GM19468 (cell line): ENCODE measurements around the gene SCLY.

ENCODE experiments used
- ATAC-seq: cut with Tn5 transposase; IDR thresholded peaks from one replicate; pipeline ENCODE4 v1.9.1; 2021; ENCODE audit warnings: mild to moderate bottlenecking, moderate library complexity, moderate number of reproducible peaks; ENCODE audit not compliant: unreplicated experiment; ENCODE audit errors: extremely low read depth

The SCLY gene

DNA sequence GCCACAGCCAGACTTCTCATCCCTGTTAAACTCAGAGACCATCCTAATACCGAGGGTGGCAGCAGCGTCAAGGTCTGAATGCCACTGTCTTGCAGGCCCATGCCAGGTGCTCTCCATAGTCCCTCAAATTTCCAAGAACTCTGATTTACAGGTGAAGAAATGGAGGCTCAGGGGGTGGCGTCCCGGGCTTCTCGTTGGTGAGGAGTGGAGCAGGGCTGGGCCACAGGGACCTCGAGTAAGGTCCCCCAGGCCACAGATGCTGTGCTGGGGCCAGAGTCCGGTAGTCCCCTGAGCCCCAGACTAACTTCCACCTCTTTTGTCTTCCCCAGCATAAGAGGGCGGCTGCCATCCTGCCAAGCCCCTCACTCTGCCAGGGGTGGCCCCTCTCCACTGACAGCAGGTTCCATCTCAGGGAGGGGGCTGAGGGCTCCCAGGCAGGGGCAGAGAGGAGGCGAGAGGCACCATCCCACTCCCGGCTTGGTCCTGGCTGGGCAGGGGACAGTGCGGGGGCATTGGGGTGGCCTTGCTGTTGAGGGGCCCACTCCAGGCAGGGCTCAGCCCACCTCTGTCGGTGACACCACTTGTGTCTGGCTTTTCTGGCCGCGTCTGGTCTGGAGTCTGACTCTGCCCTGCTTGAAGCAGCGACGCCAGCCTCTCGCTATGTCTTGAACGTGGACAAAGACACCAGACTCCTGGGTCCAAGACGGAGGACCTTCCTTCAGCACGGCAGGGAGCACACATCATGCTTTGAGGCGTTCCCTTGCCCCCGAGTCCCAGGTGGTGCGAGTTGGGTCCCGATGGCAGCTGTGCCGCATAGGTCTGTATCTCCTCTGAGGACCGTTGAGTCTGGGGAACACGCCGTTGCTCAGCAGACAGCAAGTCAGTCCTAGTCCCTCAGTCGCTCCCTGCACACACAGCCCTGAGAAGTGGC is 61.8 kb downstream of the SCLY start:
- ATAC-seq, result no peak

DNA sequence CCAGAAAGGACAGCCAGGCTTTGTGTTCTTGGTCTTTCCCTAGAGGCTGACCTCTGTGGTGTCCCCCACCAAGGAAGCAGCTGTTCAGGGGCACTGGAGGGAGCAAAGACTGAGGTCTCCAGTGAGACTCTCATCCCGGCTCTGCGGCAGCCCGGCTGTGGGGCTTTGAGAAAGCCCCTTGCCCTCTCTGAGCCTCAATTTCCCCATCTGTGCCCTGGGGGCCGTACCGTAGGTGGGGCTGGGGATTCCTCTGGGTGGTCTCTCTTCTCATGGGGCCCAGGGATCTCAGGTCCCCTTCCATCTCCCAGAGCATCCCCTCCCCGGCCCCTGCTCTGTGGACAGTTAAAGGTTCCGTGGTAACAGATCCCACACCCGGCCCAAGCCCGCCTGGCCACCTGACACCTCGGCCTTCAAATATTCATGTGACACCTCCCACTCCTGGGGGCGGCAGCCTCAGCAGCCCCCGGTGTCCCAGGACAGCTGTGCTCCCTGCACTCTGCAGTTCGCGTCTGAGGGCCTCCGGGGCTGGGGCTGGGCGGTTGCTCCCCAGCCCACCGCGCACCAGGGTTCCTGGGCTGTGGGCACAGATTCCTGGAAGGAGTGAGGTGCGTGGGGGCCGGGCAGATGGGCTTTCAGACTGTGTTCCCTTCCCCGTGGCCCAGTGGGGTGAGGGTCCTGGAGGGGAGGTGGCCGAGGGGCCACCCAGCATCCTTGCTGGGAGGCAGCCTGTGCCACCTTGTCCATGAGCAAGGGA is 62.6 kb downstream of the SCLY start:
- ATAC-seq, result no peak

- ATAC-seq, result no peak
Observed at GRCh38 chr2:238123991-238124470, 63.2 kb downstream of the SCLY start.

- ATAC-seq, result no peak
Observed at GRCh38 chr2:238124488-238125126, 63.8 kb downstream of the SCLY start.

DNA sequence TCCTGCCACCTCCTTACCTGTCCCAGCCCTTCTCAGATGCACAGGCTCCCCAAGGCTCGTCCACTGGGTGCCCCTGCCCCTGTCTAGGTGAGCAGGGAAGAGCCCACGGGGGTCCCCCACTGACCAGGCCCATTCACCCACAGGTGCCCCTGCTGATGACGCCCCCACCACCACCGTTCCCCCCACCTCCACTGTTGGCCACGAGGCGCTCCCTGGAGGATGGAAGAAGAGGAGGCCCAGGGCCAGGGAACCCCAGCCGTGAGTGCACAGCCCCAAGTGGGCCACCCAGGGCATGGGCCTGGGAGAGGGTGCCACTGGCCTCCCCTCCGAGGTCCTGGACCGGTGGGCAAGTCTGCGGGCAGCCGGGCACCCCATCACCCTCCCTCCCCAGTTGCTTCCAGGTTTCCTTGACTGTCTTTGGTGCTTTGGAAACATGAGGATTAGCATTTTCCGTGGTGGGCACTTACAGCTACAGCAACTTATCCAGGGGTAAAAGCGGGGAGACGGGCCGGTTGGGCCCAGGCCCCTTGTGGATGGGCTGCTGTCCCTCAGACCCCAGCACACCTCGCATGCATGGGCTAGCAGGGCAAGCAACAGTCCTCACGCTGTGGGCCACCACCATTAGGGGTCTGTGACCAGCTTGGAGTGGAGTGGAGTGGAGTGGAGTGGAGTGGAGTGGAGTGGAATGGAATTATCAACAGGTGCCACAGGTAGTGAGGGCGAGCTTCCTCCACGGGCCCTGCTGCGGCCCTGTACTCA is 64.5 kb downstream of the SCLY start:
- ATAC-seq, result no peak

- no peak for ATAC-seq
Observed at GRCh38 chr2:238126338-238126737, 65.5 kb downstream of the SCLY start.

GRCh38 chr2:238126775-238127164 is 66.0 kb downstream of the SCLY start:
- ATAC-seq, result no peak

GRCh38 chr2:238127165-238128060 is 66.6 kb downstream of the SCLY start:
- ATAC-seq, result peak; percentile 58

DNA sequence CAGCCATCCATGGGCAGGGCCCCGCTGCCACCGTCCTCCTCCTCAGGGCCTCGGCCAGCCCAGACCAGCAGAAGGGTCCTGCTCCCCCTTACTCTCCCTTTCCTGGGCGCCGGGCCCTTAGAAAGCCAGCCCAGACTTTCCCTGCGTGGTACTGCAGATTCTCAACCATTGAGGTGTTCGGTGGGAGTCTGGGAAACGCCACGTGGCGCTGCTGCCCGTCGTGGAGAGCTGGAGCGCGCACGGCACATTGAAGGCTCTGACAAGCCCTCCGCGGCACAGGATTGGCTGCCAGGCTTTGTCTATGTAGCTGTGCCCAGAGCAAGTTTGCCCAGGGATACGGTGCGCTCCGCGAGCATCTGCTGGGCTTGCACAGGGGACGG is 67.2 kb downstream of the SCLY start:
- ATAC-seq, result no peak

DNA sequence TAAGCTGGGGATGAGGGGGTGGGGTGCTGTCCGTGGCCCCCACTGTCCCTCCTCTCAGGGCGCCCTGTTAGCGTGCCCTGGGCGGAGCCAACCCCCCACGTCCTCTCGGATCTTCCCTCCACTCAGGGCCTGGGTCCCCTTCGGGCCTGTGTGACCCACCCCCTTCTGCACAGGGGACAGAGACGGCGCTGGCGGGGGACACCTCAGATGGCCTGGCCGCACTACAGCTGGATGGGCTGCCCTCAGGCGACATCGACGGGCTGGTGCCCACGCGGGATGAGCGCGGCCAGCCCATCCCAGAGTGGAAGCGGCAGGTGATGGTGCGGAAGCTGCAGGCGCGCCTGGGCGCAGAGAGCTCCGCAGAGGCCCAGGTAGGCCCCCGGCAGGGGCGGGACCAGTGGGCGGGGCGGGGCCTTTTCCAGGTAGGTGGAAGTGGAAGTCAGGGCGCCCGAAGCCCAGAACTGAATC is 67.8 kb downstream of the SCLY start:
- no peak for ATAC-seq

- ATAC-seq, result no peak
Observed at GRCh38 chr2:238129166-238130010, 68.6 kb downstream of the SCLY start.

DNA sequence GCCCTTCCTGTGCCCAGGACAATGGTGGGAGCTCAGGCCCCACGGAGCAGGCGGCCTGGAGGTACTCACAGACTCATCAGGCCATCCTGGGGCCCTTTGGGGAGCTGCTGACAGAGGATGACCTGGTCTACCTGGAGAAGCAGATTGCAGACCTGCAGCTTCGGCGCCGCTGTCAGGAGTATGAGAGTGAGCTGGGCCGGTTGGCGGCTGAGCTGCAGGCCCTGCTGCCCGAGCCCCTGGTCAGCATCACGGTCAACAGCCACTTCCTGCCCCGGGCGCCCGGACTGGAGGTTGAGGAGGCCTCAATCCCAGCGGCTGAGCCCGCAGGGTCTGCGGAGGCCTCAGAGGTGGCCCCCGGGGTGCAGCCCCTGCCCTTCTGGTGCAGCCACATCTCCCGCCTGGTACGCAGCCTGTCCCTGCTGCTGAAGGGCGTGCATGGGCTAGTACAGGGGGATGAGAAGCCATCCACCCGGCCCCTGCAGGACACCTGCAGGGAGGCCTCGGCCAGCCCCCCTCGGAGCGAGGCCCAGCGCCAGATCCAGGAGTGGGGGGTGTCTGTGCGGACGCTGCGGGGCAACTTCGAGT is 69.4 kb downstream of the SCLY start:
- no peak for ATAC-seq

DNA sequence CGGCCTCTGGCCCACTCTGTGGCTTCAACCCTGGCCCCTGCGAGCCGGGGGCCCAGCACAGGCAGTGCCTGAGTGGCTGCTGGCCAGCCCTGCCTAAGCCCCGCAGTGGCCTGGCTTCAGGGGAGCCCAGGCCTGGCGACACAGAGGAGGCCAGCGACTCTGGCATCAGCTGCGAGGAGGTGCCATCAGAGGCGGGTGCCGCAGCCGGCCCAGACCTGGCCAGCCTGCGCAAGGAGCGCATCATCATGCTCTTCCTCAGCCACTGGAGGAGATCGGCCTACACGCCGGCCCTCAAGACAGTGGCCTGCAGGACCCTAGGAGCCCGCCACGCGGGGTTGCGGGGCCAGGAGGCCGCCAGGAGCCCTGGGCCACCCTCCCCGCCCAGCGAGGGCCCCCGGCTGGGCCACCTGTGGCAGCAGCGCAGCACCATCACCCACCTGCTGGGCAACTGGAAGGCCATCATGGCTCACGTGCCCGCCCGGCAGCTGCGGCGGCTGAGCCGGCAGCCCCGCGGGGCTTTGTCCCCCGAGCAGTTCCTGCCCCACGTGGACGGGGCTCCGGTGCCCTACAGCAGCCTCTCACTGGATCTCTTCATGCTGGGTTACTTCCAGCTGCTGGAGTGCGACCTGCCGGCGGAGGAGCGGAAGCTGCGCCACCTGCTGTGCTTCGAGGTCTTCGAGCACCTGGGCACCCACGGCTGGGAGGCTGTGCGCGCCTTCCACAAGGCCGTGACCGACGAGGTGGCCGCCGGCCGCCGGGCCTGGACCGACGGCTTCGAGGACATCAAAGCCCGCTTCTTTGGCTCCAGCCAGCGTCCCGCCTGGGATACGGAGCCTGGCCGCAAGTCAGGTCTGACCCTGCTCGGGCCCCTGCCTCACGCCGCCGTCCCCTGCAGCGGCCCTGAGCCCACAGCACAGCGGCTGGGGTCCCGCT is 70.2 kb downstream of the SCLY start:
- ATAC-seq, result no peak

DNA sequence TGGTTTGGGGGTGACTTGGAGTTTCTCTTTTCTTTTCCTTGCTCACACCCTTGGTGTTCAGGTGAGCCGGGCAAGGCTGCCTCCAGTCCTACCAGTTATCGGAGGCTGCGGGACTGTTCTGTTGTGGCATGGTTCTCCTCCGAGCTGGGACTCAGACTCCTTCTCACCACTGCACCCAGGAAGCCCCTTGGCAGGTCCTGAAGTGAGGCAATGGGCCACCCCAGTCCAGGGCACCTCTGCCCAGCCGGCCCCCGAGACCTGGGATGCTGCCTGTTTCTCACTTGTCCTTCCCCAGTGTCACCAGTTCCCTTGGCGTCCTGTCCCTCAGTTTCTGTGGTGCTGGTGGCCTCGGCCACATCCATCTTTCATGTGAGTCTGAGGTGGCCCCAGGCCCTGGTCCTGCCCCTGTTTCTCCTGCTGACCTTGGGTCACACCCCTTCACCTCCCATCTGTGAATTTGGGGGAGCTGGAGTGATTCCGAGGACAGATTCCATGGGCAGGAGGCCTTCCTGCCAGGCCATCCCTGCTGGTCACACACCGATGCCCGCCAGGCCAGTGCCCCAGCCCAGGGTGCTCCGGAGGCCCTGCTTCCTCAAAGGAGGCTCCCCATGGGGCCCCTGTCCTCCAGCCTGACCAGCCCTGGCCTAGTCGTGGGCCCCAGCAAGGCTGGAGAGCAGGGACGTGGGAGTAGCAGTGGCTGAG is 71.1 kb downstream of the SCLY start:
- no peak for ATAC-seq

GRCh38 chr2:238132463-238133450 is 72.0 kb downstream of the SCLY start:
- ATAC-seq, result no peak
